NCI-H524 (cell line): ENCODE results near the gene SIRT3.
"Not testable (repeated sequence)": the region's sequence is repeated elsewhere in the genome, so short reads cannot be mapped to it uniquely, and the experiment has no call there.

Experiments
- DNase-seq, 2 experiments: peaks; one replicate each; lab custom pipeline; 2025; lab: John Stamatoyannopoulos, UW

The SIRT3 gene

GRCh38 chr11:203056-203944 is 32.8 kb downstream of the SIRT3 start:
- no peak for DNase-seq

DNA sequence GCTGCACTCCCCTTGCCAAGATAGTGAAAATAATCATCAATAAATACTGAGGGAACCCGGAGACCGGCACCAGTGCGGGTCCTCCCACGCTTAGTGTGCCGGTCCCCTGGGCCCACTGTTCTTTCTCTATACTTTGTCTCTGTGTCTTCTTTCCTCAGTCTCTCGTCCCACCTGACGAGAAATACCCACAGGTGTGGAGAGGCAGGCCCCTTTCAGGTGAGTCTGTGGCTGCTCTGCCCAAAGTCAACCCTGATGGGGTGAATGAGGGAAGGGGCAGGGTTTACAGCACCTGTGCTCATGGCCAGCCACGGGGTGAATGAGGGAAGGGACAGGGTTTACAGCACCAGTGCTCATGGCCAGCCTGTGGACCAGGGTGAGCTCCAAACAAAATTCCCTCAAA is 33.7 kb downstream of the SIRT3 start:
- no peak for DNase-seq

DNA sequence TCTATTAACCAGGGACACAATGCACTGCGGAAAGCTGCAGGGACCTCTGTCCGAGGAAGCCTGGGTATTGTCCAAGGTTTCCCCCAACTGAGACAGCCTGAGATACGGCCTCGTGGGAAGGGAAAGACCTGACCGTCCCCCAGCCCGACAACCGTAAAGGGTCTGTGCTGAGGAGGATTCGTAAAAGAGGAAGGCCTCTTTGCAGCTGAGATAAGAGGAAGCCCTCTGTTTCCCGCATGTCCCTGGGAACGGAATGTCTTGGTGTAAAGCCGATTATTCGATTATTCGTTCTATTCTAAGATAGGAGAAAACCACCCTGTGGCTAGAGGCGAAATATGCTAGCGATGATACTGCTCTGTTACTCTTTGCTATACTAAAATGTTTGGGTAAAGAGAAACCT is 34.2 kb downstream of the SIRT3 start:
- DNase-seq = no peak

- no peak for DNase-seq
Observed at GRCh38 chr11:200224-201003, 35.7 kb downstream of the SIRT3 start.

- no peak for DNase-seq
Observed at GRCh38 chr11:199782-200181, 36.4 kb downstream of the SIRT3 start.

DNA sequence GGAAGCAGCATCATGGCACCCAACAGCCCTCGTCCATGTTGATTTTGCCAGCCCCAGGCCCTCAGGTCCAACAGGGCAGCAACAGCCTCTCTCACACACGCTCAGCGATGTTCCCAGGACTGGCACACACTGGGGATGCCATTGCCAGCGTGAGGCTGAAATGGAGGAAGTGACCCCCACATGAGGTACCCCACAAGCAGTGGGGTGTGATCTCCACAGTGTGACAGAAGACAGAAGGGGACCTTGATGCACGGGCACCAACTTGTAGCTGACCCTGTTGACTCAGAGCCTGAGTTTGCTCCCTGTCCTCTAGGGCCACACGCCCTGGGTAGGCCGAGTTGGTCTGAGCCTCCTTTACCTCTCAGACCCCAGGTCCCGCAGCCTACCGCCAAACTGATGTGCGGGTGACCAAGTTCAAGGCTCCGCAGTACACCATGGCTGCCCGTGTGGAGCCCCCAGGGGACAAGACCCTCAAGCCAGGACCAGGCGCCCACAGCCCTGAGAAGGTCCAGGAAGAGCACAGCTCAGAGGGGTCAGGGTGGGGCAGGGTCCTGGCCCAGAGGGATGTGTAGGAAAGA is 37.0 kb downstream of the SIRT3 start:
- no peak for DNase-seq

DNA sequence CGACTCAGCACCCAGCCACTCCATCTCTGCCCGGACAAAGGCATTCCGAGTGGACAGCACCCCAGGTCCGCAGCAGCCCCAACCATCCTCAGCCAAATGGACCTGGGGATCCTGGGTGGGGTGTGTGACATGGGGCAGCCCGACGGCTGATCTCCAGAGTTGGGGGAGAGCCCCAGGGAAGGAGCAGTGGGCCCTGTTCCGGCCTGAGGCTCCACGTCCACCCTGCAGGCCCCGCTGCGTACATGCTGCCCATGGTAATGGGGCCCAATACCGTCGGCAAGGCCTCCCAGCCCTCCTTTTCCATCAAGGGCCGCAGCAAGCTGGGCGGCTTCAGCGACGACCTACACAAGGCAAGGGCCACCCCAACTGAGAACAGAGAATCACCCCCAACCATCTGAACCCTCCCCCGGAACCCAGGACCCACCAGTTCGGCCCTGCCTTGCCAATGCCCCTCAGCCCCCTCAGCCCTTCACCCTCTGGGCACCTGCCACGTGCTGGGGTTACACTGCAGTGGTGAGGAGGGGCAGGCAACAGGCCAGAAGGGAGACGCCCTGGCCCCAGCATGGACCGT is 37.8 kb downstream of the SIRT3 start:
- no peak for DNase-seq

GRCh38 chr11:197741-198235 is 38.4 kb downstream of the SIRT3 start:
- no peak for DNase-seq

DNA sequence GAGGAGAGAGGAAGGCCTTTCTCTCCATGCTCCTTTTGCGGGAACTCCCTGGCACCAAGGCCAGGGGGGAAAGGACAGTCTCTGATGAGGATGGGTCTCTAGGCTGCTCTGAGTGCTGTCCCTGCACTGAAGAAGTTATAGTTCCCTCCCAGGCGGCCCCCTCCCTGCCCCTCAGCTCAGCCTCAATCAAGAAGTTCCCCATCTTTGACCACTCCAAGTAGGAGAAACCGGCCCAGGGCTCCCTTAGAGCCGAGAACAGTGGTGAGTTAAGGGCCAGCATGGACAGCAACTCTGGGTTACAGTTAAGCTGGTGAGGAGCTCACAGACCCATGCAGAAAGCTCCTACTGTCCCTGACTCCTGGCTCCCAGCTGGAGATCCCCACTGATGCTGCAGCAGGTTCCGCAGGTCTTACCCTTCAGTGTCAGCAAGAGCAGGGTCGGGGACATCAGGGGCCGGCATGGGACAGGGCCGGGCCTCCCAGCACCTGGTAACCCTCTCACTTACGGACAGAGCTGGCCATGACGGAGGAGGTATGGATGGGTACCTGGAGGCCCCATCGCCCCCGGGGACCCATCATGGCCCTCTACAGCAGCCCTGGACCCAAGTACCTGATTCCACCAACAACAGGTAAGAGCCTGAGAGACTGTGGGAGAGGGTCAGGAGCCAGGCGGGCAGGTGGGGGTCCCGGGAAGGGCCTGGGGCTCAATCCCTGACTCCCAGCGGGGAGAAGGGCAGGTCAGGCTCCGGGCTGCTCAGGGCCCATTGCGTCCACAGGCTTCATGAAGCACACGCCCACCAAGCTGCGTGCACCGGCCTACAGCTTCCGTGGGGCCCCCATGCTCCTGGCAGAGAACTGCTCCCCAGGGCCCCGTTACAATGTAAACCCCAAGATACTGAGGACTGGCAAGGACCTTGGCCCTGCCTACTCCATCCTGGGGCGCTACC is 39.1 kb downstream of the SIRT3 start:
- DNase-seq = no peak

DNA sequence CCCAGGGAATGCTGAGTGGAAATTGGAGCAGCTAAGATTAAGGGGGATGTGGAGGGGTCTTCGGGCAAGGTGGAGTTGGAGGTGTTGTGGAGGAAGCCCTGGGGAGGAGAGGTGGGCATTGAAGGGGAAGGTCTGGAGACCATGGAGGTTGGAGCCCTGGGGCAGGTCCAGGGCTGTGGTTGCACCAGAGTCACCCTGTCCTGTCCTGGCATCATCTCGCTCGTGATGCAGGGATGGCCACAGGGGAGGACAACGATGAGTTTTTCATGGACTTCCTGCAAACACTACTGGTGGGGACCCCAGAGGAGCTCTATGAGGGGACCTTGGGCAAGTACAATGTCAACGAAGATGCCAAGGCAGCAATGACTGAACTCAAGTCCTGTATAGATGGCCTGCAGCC is 42.7 kb downstream of the SIRT3 start:
- DNase-seq = not testable (repeated sequence)

GRCh38 chr11:192674-193128 is 43.4 kb downstream of the SIRT3 start, which contains the start of gene SCGB1C1:
SCGB1C1 (plus strand) TSS chr11:193078; CDS start chr11:193100, 22 bp downstream.
- not testable (repeated sequence) for DNase-seq

GRCh38 chr11:191490-192478 is 44.4 kb downstream of the SIRT3 start:
- DNase-seq = not testable (repeated sequence)

GRCh38 chr11:190546-190945 is 45.6 kb downstream of the SIRT3 start:
- not testable (repeated sequence) for DNase-seq

GRCh38 chr11:189843-190311 is 46.3 kb downstream of the SIRT3 start:
- not testable (repeated sequence) for DNase-seq

DNA sequence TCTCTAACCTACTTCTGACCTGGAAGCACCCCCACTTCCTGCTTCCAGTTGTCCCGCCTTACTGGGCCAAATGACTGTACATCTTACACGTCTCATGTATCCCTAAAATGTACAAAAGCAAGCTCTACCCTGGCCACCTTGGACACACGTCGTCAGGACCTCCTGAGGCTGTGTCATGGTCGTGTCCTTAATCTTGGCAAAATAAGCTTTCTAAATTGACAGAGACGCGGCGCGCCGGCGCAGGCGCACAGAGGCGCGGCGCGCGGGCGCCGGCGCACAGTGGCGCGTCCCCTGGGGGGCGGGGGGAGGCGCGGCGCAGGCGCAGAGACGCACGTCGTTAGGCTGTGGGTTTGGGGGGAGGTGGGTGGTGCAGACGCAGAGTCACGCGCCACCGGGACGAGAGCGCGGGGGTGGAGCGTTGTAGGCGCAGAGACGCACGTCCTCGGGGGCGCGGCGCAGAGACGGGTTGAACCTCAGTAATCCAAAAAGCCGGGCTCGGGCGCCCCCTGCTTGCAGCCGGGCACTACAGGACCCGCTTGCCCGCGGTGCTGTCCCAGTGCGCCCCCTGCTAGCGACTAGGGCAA is 46.9 kb downstream of the SIRT3 start:
- not testable (repeated sequence) for DNase-seq

GRCh38 chr11:180242-180641 is 55.9 kb downstream of the SIRT3 start:
- DNase-seq = not testable (repeated sequence)
